VCaP (cell line): ENCODE results near the gene PPP2R3A.

ENCODE experiments used
- H3K27ac ChIP-seq: fragments of 450-650 bp; 2 replicates; pipeline ENCODE4 v1.5.1; 2017
- TF ChIP-seq, protein P1 (sequence below): fragments of 450-650 bp; conservative IDR thresholded peaks from 2 replicates; pipeline ENCODE4 v1.5.1; 2017; ENCODE audit warnings: mild to moderate bottlenecking, moderate library complexity

The PPP2R3A gene

GRCh38 chr3:135950941-135951340 lies 14.6 kb upstream of the PPP2R3A start:
- TF ChIP-seq, protein P1, sequence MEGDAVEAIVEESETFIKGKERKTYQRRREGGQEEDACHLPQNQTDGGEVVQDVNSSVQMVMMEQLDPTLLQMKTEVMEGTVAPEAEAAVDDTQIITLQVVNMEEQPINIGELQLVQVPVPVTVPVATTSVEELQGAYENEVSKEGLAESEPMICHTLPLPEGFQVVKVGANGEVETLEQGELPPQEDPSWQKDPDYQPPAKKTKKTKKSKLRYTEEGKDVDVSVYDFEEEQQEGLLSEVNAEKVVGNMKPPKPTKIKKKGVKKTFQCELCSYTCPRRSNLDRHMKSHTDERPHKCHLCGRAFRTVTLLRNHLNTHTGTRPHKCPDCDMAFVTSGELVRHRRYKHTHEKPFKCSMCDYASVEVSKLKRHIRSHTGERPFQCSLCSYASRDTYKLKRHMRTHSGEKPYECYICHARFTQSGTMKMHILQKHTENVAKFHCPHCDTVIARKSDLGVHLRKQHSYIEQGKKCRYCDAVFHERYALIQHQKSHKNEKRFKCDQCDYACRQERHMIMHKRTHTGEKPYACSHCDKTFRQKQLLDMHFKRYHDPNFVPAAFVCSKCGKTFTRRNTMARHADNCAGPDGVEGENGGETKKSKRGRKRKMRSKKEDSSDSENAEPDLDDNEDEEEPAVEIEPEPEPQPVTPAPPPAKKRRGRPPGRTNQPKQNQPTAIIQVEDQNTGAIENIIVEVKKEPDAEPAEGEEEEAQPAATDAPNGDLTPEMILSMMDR: no peak
- H3K27ac ChIP-seq: no peak overlapping the region

- no peak overlapping the region for H3K27ac ChIP-seq
- TF ChIP-seq, protein P1: no peak
Observed at GRCh38 chr3:135964160-135964955, 1.2 kb upstream of the PPP2R3A start.

DNA sequence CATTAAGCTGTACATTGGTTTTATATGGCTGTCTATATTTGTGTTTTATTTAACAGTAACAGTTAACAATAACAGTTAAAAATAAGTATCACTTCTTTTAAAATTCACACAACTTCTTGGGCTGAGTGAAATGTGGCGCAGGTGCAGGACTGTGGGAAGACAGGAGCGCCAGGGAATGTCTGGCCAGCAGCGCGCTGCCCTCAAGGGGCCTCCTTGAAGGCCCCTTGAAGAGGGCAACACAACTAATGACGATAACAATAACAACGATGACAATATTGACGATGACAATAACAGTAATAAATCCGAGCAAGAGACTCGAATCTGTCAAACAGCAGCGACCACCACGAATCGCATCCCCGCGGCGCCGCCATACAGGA lies 411 bp upstream of the PPP2R3A start:
- H3K27ac ChIP-seq: peak overlapping the region; percentile 78
- TF ChIP-seq, protein P1: no peak

DNA sequence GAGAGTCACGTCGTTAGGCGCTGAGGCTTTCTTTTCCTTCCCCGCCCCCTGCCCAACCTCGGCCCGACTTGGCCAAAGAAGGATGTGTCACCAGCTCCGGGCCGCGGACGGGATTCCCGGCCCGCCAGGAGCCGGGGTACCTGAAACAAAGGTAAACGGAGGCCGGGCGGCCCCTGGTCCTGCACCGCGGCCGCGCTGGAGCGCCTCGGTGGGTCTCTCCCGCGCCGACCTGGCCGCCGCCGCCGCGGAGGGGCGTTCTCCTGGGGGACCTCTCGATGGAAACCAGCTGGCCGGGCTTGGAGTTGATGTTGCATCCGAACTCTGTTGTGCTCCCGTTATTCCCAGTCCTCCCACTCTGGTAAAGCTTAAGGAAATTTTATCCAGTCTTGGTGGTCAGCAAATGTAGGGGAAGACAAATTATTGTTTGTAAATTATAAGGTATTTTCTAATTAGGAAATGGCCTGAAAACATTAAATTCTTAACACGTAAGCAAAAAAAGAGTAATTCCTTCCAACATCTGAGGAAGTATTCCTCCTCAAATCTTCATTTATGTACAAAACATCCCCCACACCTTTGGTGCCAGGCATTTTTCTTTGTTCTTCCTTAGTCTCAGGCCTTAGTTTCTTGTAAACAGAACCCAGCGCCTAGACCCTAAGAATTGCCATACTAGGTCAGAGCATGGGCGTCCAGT lies 888 bp downstream of the PPP2R3A start:
- TF ChIP-seq, protein P1: no peak
- H3K27ac ChIP-seq: peak overlapping the region; percentile 78

DNA sequence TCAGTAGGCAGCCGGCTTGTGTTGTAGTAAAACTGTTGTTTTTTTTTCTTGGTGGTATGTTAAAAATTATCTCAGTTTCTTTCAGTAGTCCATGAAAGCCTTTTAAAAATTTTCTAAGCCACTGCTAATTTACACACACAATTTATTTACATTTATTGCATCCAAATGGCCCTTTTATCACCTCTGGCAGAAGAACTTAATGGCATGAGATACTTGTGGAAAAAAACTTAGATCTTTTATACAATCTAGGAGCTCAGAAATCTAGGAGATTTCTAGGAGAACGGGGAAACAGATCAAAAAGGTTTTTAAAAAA lies 1.4 kb downstream of the PPP2R3A start:
- H3K27ac ChIP-seq: peak overlapping the region; percentile 78
- TF ChIP-seq, protein P1: no peak

DNA sequence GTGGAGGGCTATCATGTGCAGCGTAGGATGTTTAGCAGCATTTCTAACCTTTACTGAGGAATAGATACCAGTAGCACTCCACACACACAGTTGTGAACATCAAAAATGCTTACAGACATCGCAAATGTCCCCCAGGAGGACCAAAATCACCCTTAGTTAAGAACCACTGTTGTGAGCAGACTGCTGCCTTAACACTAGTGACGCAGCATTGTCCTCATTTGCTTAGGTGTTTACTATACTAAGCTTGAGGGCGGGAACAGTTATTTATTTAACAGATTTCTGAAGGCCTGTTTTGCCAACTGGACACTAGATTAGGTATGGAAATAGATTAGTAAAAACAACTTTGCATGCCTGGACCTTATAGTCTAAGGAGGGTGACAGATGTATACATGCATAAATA lies 2.3 kb downstream of the PPP2R3A start:
- H3K27ac ChIP-seq: no peak overlapping the region
- TF ChIP-seq, protein P1: no peak

DNA sequence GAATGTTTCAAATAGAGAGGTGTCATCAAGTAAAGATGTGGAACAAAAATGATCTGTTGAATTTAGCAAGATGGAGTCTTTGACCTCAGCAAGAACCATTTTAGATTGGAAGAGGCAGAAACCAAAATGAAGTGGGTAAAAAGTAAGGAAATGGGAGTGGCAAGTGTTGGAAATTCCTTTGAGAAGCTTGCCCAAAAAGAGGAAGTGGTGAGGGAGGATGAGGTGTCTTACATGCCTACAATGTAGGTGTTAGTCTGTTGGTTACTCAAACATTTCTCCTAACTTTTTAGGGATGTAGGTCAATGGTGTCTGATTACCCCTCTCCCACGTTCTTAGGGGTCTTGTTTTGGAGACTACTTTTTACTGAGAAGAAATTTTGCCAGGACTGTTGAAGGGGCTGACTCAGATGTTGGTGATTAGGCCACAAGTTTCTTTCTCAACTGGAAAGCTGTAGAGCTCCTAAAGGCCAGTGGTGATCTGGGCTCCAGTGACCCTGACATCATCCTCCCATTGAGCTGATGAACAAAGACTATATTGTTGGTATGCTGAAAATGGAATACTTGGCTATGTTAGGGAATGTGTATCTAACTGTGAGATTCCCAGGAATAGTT lies 5.1 kb downstream of the PPP2R3A start:
- no peak overlapping the region for H3K27ac ChIP-seq
- TF ChIP-seq, protein P1: no peak
